CD4-positive, alpha-beta T cell treated with Interleukin-4 for 1 hour (primary cell): ENCODE data around the gene CD93.

Experiments
- DNase-seq, 2 donors: peaks; one replicate each; pipeline ENCODE4 v3.0.0-alpha.2; 2020 to 2022

Gene CD93, protein sequence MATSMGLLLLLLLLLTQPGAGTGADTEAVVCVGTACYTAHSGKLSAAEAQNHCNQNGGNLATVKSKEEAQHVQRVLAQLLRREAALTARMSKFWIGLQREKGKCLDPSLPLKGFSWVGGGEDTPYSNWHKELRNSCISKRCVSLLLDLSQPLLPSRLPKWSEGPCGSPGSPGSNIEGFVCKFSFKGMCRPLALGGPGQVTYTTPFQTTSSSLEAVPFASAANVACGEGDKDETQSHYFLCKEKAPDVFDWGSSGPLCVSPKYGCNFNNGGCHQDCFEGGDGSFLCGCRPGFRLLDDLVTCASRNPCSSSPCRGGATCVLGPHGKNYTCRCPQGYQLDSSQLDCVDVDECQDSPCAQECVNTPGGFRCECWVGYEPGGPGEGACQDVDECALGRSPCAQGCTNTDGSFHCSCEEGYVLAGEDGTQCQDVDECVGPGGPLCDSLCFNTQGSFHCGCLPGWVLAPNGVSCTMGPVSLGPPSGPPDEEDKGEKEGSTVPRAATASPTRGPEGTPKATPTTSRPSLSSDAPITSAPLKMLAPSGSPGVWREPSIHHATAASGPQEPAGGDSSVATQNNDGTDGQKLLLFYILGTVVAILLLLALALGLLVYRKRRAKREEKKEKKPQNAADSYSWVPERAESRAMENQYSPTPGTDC

DNA sequence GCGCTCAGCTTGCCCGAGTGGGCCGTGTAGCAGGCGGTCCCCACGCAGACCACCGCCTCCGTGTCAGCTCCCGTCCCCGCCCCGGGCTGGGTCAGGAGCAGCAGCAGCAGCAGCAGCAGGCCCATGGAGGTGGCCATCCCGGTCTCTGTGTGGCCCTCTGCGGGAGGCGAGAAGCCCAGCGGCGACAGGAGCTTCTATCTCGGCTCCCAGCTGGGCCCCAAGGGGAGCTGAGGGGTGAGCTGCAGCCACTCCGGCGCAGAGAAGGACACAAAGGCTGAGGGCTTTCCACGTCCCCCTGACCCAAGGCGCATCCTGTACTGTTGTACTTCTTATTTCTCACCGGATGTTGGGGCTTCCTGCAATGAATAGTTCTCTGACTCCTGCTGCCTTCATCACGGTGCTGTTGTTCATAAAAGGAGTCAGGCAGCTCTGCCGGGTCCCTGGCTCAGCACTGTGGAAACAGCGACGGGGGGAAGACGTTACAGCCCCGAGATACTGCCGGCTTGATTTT is at the start of gene CD93:
CD93 (minus strand) TSS at position 269 of the 511 bp plus-strand sequence; CDS start at position 137, 132 bp downstream.
- DNase-seq, result peak; percentile 27 to 57

DNA sequence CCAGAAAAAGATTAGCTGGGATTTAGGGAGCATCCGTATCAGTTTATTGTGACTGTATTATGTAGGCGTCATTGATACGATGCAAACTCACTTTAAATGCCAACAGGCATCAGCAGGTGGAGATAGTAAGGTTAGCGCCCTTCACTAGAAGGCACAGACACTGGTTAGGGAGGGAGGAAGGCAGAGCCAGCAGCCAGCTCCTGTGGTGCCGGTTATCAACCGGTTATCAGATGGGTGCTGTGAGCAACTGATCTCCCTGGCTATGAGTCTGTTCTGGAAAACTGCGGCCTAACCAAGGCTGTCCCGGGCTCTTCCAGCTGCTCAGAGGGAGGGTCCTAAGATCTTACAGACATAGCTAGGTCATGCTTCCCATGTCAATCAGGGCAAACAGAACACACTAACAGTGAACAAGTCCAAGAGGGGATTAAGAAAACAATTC is 47.5 kb upstream of the CD93 start:
- no peak for DNase-seq

- peak in 1 of 2 donors; percentile 53 for DNase-seq
Measured at GRCh38 chr20:23132930-23133559, 46.9 kb upstream of the CD93 start.

DNA sequence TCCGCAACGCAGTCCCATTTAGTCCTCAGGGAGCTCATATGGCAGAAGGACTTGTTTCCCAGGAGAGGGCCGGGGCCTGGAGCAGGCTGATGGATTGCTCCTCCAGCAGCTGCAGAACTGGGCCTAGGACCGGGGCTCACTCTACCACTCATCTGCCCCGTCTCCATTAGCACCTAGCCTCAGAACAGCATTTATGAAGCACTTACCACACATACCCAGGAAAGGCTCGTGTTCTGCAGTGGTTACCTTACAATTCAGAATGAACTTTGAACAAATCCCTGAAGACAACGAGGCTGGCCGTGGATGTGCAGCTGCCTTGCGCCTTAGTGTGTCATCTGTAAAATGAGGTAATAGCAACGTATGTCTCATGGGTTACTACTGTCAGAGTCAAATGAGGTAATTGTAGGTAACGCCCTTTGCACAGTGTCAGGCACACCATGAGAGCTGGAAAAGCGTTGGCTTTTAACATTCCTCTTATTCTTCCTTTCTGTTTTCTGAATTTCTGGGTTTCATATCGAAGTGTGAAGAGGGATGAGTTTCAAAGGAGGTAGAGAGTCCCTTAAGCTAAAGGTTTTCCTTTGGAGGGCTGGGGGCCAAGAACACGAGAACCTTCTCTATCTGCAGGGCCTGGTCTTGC is 46.3 kb upstream of the CD93 start:
- DNase-seq, result peak in 1 of 2 donors; percentile 44

DNA sequence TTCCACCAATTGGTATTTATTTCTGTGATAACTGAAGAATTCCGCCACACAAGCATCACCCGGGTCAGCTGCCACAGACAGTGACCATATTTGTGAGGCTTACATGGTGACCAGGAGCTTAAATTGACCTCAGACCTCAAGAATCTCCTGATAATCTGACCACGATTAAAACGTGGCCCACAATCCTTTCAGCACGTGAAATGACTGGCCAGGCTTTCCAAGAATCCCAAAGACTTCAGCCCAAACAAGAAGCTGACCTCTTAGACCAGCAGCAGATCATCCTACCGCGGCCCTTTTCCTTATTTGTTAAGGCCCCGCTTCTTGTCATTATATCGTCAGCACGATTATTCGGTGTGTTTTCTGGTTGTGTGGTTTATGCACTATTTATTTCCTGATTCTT is 45.6 kb upstream of the CD93 start:
- no peak for DNase-seq

- no peak for DNase-seq
Measured at GRCh38 chr20:23130622-23131140, 44.6 kb upstream of the CD93 start.

DNA sequence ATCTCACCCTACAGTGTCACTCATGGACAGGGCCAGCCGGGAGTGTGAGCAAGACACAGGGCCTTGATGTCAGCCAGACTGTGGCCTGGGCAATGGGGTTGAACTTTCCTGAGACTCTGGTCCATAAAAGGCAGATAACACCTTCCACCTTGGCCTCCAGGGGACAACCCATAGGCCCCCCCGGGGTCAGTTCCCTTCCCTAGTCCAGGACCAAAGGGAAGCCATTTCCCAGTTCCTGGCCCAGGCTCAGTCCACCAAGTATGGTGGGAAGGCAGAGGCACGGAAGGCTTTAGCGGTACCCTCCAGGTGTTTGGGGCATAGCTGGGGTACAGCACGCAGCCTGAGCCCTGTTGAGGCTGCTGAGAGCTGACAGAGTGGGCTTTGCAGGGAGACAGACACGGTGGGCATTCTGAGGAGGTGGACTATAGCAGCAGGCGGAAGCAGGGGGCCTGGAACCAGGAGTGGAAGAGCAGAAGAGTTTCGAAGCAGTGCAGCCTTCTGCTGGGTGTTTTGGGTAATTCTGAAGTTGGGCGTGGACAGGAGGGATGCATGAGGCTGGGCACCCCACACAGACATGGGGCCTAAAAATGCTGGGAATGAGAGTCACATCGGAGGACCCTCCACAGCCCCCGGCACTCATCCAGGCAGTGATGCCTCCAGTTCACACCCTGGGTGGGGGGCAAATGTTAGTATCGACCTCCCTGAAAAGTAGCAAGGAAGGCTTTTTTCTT is 43.9 kb upstream of the CD93 start:
- no peak for DNase-seq

DNA sequence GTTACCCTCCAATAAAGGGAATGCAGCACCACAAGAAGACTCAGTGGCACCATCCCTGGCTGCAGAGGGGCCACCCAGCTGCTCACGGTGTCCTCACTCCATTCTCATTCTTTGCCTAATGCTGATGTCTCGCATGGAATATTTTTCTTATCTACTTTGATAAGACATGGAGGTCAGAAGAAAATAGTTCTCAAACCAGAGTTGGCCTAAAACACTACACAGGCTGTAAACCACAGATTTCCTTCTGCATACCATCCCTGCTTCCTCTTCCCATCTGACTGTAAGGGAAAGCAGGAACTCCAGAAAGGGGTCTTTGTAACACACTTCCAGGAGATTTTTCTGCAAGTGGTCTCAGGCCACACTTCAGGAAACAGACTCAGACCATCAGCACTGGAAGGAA is 43.1 kb upstream of the CD93 start:
- no peak for DNase-seq

DNA sequence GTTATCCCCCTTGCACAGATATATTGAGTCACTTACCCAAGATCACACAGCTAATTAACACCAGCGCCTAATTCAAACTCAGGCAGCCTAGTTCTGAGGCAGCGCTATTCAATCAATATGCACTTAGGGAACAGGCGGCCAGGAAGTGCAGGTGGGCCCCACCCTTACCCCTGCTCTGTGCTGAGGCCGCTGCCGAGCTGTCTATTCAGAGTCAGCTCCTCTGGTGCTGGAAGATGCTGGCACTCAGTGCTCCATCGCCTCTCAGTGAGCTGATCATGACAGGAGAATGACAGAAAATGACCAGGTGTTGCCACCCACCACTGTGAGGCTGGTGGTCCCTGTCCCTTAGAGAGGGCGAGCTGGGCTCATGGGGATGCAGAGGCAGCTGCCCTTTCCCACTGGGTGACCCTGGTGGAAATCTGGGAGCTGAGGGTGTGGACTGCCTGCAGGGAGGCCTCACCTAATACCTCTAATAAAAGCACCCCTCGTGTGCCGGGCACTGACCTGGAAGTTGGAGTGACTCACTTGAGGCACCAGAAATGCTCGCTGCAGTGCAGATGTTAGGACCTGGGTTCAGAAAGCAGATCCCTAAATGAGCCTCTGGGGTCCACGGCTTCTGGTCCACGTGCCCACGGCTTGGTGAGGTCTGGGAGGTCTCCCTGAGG is 42.5 kb upstream of the CD93 start:
- no peak for DNase-seq

GRCh38 chr20:23127506-23128279 is 41.6 kb upstream of the CD93 start:
- DNase-seq, result no peak

GRCh38 chr20:23126281-23127061 is 40.3 kb upstream of the CD93 start:
- peak in 1 of 2 donors; percentile 37 for DNase-seq

- DNase-seq, result peak in 1 of 2 donors; percentile 76
Measured at GRCh38 chr20:23125625-23126191, 39.6 kb upstream of the CD93 start.

GRCh38 chr20:23125159-23125558 is 39.0 kb upstream of the CD93 start:
- no peak for DNase-seq

DNA sequence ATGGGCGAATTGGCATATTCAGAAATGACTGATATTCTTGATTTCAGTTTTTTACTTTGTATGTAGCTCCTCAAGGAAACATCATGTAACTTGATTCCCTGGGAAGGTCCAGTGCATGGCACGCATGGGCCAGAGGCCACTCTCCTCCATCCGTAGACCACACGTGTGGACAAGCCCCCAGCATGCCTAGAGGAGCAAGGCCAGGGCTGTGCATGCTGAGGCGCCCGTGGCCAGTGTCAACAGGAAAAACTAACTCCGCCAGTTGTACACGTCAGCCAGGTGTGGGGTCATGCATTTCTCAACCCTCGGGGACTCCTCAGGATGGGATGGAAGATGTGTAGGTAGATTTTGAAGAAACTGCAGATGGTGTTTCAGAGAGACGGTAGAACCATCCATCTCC is 37.8 kb upstream of the CD93 start:
- DNase-seq, result no peak

DNA sequence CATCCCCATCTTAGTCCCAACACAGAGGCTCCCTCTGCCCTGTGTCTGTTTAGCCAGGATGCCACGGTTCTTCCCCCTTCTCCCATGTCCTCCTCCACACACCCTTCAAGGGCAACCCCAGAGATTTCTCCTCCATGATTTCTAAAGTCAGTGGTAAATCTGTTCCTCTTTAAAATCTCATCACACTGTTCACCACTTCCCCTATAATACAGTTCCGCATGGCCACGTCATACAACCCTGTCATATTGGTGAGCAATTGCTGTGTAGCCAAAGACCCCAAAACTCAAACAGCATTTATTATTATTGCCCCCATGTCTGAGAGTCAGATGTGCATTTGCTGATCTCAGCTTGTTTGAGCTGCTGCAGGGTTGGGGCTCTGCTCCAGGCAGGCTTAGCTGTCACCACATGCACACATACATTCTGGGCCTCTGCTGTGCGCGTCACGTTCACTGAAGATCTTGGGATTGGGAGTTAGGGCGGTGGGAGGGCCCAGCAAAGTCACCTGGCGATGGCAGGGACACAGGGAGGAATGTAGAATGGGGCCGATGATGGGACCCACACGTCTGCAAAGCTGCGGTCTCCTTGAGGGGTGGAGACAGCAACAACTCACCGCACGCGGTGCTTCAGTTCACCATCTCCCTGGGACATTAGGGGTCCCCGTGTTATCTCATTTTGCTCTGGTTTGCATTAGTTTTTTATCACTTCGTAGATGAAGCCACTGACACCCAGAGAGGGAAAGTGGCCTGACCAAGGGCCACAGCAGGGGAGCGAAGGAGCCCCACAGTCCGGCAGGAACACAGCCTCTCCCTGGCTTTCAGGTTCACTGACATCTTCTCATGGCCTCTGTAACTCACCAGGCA is 36.9 kb upstream of the CD93 start:
- DNase-seq, result no peak

- no peak for DNase-seq
Measured at GRCh38 chr20:23122321-23122720, 36.2 kb upstream of the CD93 start.

DNA sequence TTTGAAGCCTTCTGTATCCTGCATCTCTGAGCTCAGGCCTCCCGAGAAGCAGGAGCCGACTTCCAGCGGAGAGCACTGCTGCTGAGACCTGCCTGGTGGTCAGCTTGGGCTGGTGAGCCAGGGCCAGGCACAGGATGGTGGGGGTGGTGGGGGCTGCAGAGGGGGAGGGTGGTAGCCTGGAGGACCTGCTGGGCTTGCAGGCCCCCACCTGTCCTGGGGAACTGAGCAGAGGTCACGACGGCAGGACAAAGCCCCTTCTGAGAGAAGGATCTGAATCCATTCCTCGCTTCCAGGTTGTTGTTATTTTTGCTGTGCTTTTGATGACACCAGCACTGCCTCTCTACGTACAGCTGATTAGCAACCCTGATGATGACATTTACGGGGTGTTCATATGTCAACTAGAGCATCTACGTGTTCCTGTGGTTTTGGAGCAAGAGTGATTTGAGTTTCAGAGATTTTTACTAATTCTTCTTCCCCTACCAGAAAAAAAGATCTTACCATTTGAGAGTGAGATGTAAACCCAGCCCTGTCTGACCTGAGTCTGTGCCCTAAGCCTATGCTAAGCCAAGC is 35.7 kb upstream of the CD93 start:
- no peak for DNase-seq
